K562 (cell line): ENCODE measurements around the gene EFNA2. TPM values are rescaled to one million over a fixed set of nuclear protein-coding genes. Genes with fewer than 3 reads are reported as not detected.

Experiments
- ASH1L ChIP-seq: fragments of 450-650 bp; IDR thresholded peaks from 2 replicates; pipeline ENCODE4 v1.6.1; 2018; ENCODE audit warnings: borderline replicate concordance, mild to moderate bottlenecking, low read depth; ENCODE audit not compliant: partially characterized antibody
- BMI1 ChIP-seq: fragments of 150-350 bp; IDR thresholded peaks from 2 replicates; pipeline ENCODE4 v1.6.1; 2014; ENCODE audit warnings: low read length
- CBX8 ChIP-seq: fragments of 200-600 bp; sonication (generic); IDR thresholded peaks from 2 replicates; pipeline ENCODE4 v1.6.1; 2012; ENCODE audit warnings: borderline replicate concordance, mixed run types, low read depth, mild to moderate bottlenecking, moderate library complexity, mixed read lengths, low read length, control low read depth, inconsistent platforms; ENCODE audit not compliant: poor library complexity, severe bottlenecking; ENCODE audit errors: extremely low read depth
- CHAMP1 ChIP-seq: fragments of 450-650 bp; IDR thresholded peaks from 2 replicates; pipeline ENCODE4 v1.6.1; 2016; ENCODE audit warnings: mild to moderate bottlenecking
- HDAC1 ChIP-seq, 2 experiments: fragments of 450-650 bp; IDR thresholded peaks; 2 replicates each; pipeline ENCODE4 v1.6.1; 2016 to 2017; ENCODE audit warnings: inconsistent platforms in 1 of 2, mild to moderate bottlenecking in 1 of 2, moderate library complexity in 1 of 2
- NCOR1 ChIP-seq: fragments of 450-650 bp; IDR thresholded peaks from 2 replicates; pipeline ENCODE4 v1.6.1; 2016; ENCODE audit warnings: mild to moderate bottlenecking, moderate library complexity
- POLR2AphosphoS5 ChIP-seq: IDR thresholded peaks from 2 replicates; pipeline ENCODE4 v1.6.1; 2011; ENCODE audit warnings: mild to moderate bottlenecking, low read depth, low read length, moderate library complexity; ENCODE audit not compliant: control insufficient read depth, insufficient read depth
- PRDM10 ChIP-seq: fragments of 450-650 bp; IDR thresholded peaks from 2 replicates; pipeline ENCODE4 v1.6.1; 2018; ENCODE audit not compliant: partially characterized antibody
- SIRT6 ChIP-seq: IDR thresholded peaks from one replicate; pipeline ENCODE4 v1.6.1; 2012; ENCODE audit warnings: low read depth, mild to moderate bottlenecking, control low read depth, inconsistent platforms, low read length, moderate library complexity
- ZBTB1 ChIP-seq: sonication (generic); formaldehyde crosslinking; IDR thresholded peaks from 2 replicates; pipeline ENCODE4 v1.8.1; 2023; ENCODE audit warnings: missing genetic modification reagents, low read depth, mild to moderate bottlenecking, borderline replicate concordance
- ZBTB34 ChIP-seq: fragments of 250-450 bp; sonication (Bioruptor Pico); IDR thresholded peaks from 2 replicates; pipeline ENCODE4 v1.8.0; 2021; ENCODE audit warnings: mild to moderate bottlenecking, moderate library complexity
- ZNF217 ChIP-seq: sonication (generic); formaldehyde crosslinking; IDR thresholded peaks from 2 replicates; pipeline ENCODE4 v1.8.0; 2022; ENCODE audit warnings: mild to moderate bottlenecking, missing genetic modification reagents
- ZNF280A ChIP-seq: fragments of 450-650 bp; IDR thresholded peaks from 2 replicates; pipeline ENCODE4 v1.6.1; 2018; ENCODE audit warnings: mild to moderate bottlenecking, low read depth; ENCODE audit not compliant: partially characterized antibody
- ZNF639 ChIP-seq, 2 experiments: fragments of 200-800 bp in 1 of 2; sonication (Bioruptor generic) in 1 of 2; sonication (generic) in 1 of 2; formaldehyde crosslinking in 1 of 2; IDR thresholded peaks in 1 of 2; conservative IDR thresholded peaks in 1 of 2; 2 replicates each; pipeline versions ENCODE4 v1.5.0 to v1.6.1; 2016 to 2020; ENCODE audit warnings: missing compliant biosample characterization in 1 of 2, missing genetic modification characterization in 1 of 2, missing genetic modification reagents in 1 of 2
- ZNF830 ChIP-seq: fragments of 250-450 bp; sonication (Bioruptor Pico); IDR thresholded peaks from 2 replicates; pipeline ENCODE4 v1.5.0; 2021; ENCODE audit warnings: mild to moderate bottlenecking
- polyA plus RNA-seq, 8 experiments: library from polyadenylated mRNA; depleted of rRNA in 4 of 8; stranded (reverse) in 5 of 8; unstranded in 3 of 8; fragments of >200 nt; fragmentation: Nextera tagmentation in 2 of 8; fragmentation: Illumina TruSeq in 1 of 8; extraction: Ambion mirVana in 2 of 8; extraction: Trizol in 1 of 8; gene quantifications; 2 replicates each; pipeline versions ENCODE4 v1.2.1 to v1.2.3, GENCODE V29; 2011 to 2014; ENCODE audit warnings: inconsistent platforms in 1 of 8, missing spikeins in 1 of 8
- total RNA-seq, 7 experiments: library from RNA; depleted of rRNA in 6 of 7; stranded (reverse); fragments of >200 nt in 6 of 7; fragmentation: Illumina TruSeq in 2 of 7; extraction: Trizol in 2 of 7; gene quantifications; 2 replicates each; pipeline versions ENCODE4 v1.2.1 to v1.2.3, GENCODE V29; 2011 to 2021; ENCODE audit warnings: low replicate concordance in 1 of 7

Gene EFNA2
- total and polyA plus RNA-seq, 9 of the 15 experiments (the other 6 are each of a cell fraction or from before 2014, with no cell fraction given): 0.11 to 0.44 (median 0.15) TPM; not detected in 6

- no peak for TF ChIP-seq ZBTB1
- no peak for TF ChIP-seq ZBTB34 (CRISPR knock-in tag)
- 0 out of 2 replicates have a peak, but pooled peaks have one; percentile 83 for TF ChIP-seq ZNF830
- TF ChIP-seq CHAMP1: no peak
- no peak; a peak in 2 of 4 replicates for TF ChIP-seq ZNF639 (CRISPR knock-in tag; conservative IDR thresholded peaks at IDR 0.05 in 1 of 2, IDR thresholded peaks at IDR 0.05 in 1 of 2)
- TF ChIP-seq BMI1: no peak
- TF ChIP-seq PRDM10: peak; percentile 95
- TF ChIP-seq SIRT6: peak; percentile 62
- TF ChIP-seq CBX8: no peak
- no peak for TF ChIP-seq ZNF280A
- no peak for TF ChIP-seq ZNF217
- TF ChIP-seq NCOR1: peak; percentile 57; the same call in 1 of the 2 replicates
- peak; percentile 22 for TF ChIP-seq ASH1L
- peak; percentile 86 for TF ChIP-seq POLR2AphosphoS5
- peak in 1 of 2 experiments; percentile 27; a peak in 1 of 4 replicates for TF ChIP-seq HDAC1 (IDR thresholded peaks at IDR 0.05)
Observed at GRCh38 chr19:1259206-1259875, 26.3 kb upstream of the EFNA2 start (continued).
